Osteoblast (primary cell): ENCODE data around the gene MYL4. TPM values are rescaled to one million over a fixed set of nuclear protein-coding genes. Genes with fewer than 3 reads are reported as not detected.

ENCODE experiments used
- DNase-seq: peaks from one replicate; pipeline ENCODE4 v3.0.0; 2011; ENCODE audit warnings: low spot score, mixed read lengths; ENCODE audit not compliant: insufficient read length; ENCODE audit errors: missing footprints
- H2AFZ ChIP-seq: 2 replicates; pipeline ENCODE4 v1.6.0; 2011; ENCODE audit warnings: mild to moderate bottlenecking, low read length
- H3K27ac ChIP-seq: 2 replicates; pipeline ENCODE4 v1.5.1; 2011; ENCODE audit warnings: mild to moderate bottlenecking, low read depth, low read length, moderate library complexity
- H3K27me3 ChIP-seq: 2 replicates; pipeline ENCODE4 v1.6.0; 2012; ENCODE audit warnings: mild to moderate bottlenecking, control low read depth, inconsistent platforms, low read length, moderate library complexity; ENCODE audit not compliant: insufficient read depth
- H3K36me3 ChIP-seq: 2 replicates; pipeline ENCODE4 v1.5.1; 2011; ENCODE audit warnings: mild to moderate bottlenecking, low read length, control low read depth, moderate library complexity; ENCODE audit not compliant: insufficient read depth
- H3K4me1 ChIP-seq: 2 replicates; pipeline ENCODE4 v1.5.1; 2011; ENCODE audit warnings: mild to moderate bottlenecking, low read length, control low read depth, moderate library complexity; ENCODE audit not compliant: insufficient read depth
- H3K4me2 ChIP-seq: 2 replicates; pipeline ENCODE4 v1.6.0; 2011; ENCODE audit warnings: mild to moderate bottlenecking, low read length; ENCODE audit not compliant: insufficient read depth
- H3K4me3 ChIP-seq: fragments of 200-600 bp; sonication (generic); 3 replicates; pipeline ENCODE4 v1.5.1; 2012; ENCODE audit warnings: mild to moderate bottlenecking, low read length, inconsistent platforms; ENCODE audit not compliant: insufficient read depth
- H3K79me2 ChIP-seq: 2 replicates; pipeline ENCODE4 v1.6.0; 2012; ENCODE audit warnings: mild to moderate bottlenecking, low read length, control low read depth, inconsistent platforms; ENCODE audit not compliant: insufficient read depth
- H3K9me3 ChIP-seq: 2 replicates; pipeline ENCODE4 v1.5.1; 2011; ENCODE audit warnings: low read depth, low read length, control low read depth
- H4K20me1 ChIP-seq: 2 replicates; pipeline ENCODE4 v1.6.0; 2012; ENCODE audit warnings: mild to moderate bottlenecking, low read length, control low read depth; ENCODE audit not compliant: insufficient read depth
- total RNA-seq: library from RNA; depleted of rRNA; stranded (reverse); fragments of >200 nt; gene quantifications from 2 replicates; pipeline ENCODE4 v1.2.3, GENCODE V29; 2012
- TF ChIP-seq, protein P1 (sequence below): IDR thresholded peaks from 2 replicates; pipeline ENCODE4 v1.5.1; 2011; ENCODE audit warnings: mild to moderate bottlenecking, low read depth, low read length, moderate library complexity; ENCODE audit errors: extremely low read depth

Gene MYL4
- total RNA-seq, 1 donor: 0.72 TPM

DNA sequence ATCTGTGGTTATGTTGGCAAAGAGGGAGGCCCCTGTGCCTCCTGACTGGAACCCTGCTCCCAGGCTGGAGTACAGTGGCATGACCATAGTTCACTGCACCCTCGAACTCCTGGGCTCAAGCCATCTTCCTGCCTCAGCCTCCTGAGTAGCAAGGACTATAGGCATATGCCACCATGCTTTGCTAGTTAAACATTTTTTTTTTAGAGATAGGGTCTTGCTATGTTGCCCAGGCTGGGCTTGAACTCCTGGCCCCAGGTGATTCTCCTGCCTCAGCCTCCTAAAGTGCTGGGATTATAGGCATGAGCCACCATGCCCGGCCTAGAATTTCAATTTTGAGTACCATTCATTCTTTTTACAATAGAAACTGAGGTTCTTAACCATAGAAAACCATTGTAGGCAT lies 23.3 kb downstream of the MYL4 start:
- Histone ChIP-seq H3K4me2 (no peak overlapping the region), H3K4me1 (peaks cover 10% of the 10 kb centered on the region), H3K4me3 (no peak overlapping the region), H3K36me3 (no peaks in the 10 kb centered on the region), H2AFZ (no peak overlapping the region), H3K79me2 (no peaks in the 10 kb centered on the region), H3K27me3 (no peaks in the 10 kb centered on the region), H3K9me3 (no peaks in the 10 kb centered on the region), H4K20me1 (no peaks in the 10 kb centered on the region), H3K27ac (no peak overlapping the region)
- no peak for DNase-seq
- TF ChIP-seq, protein P1, sequence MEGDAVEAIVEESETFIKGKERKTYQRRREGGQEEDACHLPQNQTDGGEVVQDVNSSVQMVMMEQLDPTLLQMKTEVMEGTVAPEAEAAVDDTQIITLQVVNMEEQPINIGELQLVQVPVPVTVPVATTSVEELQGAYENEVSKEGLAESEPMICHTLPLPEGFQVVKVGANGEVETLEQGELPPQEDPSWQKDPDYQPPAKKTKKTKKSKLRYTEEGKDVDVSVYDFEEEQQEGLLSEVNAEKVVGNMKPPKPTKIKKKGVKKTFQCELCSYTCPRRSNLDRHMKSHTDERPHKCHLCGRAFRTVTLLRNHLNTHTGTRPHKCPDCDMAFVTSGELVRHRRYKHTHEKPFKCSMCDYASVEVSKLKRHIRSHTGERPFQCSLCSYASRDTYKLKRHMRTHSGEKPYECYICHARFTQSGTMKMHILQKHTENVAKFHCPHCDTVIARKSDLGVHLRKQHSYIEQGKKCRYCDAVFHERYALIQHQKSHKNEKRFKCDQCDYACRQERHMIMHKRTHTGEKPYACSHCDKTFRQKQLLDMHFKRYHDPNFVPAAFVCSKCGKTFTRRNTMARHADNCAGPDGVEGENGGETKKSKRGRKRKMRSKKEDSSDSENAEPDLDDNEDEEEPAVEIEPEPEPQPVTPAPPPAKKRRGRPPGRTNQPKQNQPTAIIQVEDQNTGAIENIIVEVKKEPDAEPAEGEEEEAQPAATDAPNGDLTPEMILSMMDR: no peak

DNA sequence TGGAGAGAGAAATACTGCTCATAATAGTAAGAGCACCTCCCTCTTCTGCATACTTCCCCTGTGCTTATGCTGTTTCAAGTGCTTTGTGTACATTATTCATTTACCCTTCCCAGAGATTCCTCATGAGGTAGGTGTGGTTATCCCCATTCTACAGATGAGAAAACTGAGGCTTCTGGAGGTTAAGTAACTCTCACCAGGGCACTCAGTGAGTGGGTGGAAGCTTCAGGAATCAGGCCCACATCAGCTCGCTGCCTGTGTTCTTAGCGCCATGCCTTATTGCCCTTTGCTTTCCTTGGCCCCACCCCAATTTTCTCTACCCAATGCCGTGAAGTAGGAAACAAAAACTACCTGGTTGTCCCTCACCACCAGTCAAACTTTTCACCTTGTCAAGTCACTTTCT lies 26.4 kb downstream of the MYL4 start:
- H3K36me3 ChIP-seq: no peaks in the 10 kb centered on the region
- TF ChIP-seq, protein P1: no peak
- no peaks in the 10 kb centered on the region for H3K79me2 ChIP-seq
- H4K20me1 ChIP-seq: no peaks in the 10 kb centered on the region
- no peak overlapping the region for H3K4me3 ChIP-seq
- H3K27ac ChIP-seq: no peak overlapping the region
- peaks cover 12% of the 10 kb centered on the region for H3K4me1 ChIP-seq
- H3K27me3 ChIP-seq: no peaks in the 10 kb centered on the region
- no peak for DNase-seq
- H3K4me2 ChIP-seq: no peak overlapping the region
- H2AFZ ChIP-seq: no peak overlapping the region
- H3K9me3 ChIP-seq: no peaks in the 10 kb centered on the region

DNA sequence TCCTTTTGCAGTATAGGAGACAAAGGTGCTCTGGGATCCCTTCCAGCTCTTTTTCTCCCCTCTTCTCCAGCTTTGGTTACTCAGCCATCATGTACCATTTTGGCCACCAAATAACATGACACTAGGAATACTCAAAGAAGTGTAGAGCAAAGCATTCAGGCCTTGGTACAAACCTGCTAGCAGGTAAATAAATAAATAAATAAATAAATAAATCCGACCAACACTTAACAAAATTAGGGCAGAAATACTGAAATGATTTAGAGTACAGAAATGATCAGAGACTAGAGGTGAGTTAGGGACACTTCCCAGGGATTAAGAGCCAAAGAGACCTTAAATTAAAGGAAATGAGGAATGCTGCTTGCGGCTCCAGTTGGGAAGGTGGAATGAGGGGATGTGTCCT lies 26.8 kb downstream of the MYL4 start:
- H3K27ac ChIP-seq: no peak overlapping the region
- H3K79me2 ChIP-seq: no peaks in the 10 kb centered on the region
- no peaks in the 10 kb centered on the region for H3K27me3 ChIP-seq
- no peak overlapping the region for H2AFZ ChIP-seq
- peaks cover 15% of the 10 kb centered on the region for H3K4me1 ChIP-seq
- H4K20me1 ChIP-seq: no peaks in the 10 kb centered on the region
- H3K4me3 ChIP-seq: no peak overlapping the region
- DNase-seq: no peak
- no peak overlapping the region for H3K4me2 ChIP-seq
- TF ChIP-seq, protein P1: no peak
- H3K36me3 ChIP-seq: no peaks in the 10 kb centered on the region
- no peaks in the 10 kb centered on the region for H3K9me3 ChIP-seq

DNA sequence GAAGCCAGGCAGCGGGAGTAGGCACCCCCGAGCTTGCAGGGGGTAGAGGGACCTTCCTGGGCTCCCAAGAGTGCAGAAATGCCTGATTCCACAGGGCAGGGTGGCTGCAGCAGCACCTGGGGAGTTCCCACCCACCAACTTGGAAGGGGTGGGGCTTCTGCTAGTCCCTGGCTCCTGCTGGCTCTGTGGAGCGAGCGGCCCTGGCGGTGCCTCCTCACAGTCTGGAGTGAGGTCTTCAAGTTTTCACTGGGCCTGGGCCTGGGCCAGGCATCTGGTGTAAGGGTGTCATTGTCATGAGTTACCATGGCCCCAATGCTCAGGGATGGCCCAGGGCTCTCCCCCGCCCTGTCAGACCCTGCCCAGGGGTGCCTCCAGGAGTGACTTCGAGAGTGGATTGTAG lies 28.7 kb downstream of the MYL4 start:
- H3K4me3 ChIP-seq: no peak overlapping the region
- TF ChIP-seq, protein P1: no peak
- no peak for DNase-seq
- H2AFZ ChIP-seq: no peak overlapping the region
- no peaks in the 10 kb centered on the region for H3K9me3 ChIP-seq
- no peaks in the 10 kb centered on the region for H3K36me3 ChIP-seq
- H3K27me3 ChIP-seq: no peaks in the 10 kb centered on the region
- H3K27ac ChIP-seq: no peak overlapping the region
- no peaks in the 10 kb centered on the region for H3K79me2 ChIP-seq
- no peak overlapping the region for H3K4me2 ChIP-seq
- H3K4me1 ChIP-seq: peaks cover 17% of the 10 kb centered on the region
- H4K20me1 ChIP-seq: no peaks in the 10 kb centered on the region
